DMS 273 (cell line): ENCODE results near the gene TASP1.
"Not testable (repeated sequence)": the region's sequence is repeated elsewhere in the genome, so short reads cannot be mapped to it uniquely, and the experiment has no call there.

ENCODE experiments used
- DNase-seq: peaks from one replicate; lab custom pipeline; 2025; ENCODE audit not compliant: unreplicated experiment; lab: John Stamatoyannopoulos, UW

Gene TASP1, protein sequence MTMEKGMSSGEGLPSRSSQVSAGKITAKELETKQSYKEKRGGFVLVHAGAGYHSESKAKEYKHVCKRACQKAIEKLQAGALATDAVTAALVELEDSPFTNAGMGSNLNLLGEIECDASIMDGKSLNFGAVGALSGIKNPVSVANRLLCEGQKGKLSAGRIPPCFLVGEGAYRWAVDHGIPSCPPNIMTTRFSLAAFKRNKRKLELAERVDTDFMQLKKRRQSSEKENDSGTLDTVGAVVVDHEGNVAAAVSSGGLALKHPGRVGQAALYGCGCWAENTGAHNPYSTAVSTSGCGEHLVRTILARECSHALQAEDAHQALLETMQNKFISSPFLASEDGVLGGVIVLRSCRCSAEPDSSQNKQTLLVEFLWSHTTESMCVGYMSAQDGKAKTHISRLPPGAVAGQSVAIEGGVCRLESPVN

DNA sequence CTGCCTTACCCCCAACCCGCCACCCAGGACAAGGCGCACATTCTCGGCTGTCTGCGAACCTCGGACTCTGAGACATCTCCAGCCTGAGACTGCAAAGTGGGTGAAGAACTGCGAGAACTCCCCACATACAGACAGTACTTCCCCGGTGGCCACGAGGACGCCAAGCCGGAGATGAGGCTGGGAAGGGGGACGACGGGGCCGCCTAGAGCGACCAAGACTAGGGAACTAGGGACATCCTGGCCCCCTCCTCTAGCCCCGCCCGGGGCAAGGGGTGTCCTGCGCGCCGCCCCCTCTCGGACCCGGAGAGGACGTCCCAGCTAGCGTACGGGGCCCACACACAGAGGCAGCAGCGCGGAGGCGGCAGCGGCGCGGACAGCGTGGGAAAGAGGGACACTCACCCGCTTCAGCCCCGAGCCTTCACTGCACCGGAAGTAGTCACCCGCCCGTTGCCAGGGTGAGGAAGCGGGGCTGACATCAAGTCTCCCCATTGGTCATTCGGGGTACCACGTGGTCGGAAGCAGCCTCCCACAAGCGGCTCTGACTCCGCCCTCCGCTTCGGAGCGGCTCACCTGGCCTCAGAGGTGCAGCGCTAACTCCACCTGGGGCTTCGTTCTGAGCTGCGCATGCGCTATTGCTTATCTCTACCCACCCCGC lies at the start of gene TASP1:
Gene TASP1, minus strand, starts transcription at position 437 of the 654 bp plus-strand sequence. CDS start 8,854 bp downstream, outside the sequence.
- peak; percentile 97 for DNase-seq

DNA sequence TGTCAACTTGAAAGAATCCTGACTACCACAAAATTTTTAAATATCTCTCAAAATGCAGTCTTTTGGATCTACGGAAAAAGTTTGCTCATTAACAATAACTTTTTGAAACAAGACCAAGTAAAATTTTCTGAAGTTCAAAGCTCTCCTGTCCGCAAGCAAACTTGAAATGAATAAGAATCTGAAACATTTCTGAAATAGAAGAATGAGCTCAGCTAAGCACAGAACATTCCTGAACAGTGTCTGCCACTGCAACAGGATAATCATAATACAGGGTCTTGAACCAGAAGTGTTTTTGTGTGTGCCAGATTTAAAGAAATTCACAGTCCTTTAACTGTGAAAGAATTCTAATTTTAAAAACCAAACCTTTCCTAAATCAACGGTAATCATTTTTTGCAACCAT lies 49.1 kb upstream of the TASP1 start:
- no peak for DNase-seq

DNA sequence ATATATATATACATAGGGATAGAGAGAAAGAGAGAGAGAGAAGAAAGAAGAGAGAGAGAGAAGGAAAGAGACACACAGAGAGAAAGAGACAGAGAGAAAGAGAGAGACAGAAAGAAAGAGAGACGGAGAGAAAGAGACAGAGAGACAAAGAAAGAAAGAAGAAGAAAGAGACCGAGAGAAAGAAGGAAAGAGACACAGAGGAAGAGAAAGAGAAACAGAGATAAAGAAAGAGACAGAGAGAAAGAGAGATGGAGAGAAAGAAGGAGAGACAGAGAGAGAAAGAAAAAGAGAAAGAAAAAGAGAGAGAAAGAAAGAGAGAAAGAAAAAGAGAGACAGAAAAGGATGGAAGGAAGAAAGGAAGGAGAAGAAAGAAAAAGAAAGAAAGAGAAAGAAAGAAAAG lies 46.9 kb upstream of the TASP1 start:
- no peak for DNase-seq

DNA sequence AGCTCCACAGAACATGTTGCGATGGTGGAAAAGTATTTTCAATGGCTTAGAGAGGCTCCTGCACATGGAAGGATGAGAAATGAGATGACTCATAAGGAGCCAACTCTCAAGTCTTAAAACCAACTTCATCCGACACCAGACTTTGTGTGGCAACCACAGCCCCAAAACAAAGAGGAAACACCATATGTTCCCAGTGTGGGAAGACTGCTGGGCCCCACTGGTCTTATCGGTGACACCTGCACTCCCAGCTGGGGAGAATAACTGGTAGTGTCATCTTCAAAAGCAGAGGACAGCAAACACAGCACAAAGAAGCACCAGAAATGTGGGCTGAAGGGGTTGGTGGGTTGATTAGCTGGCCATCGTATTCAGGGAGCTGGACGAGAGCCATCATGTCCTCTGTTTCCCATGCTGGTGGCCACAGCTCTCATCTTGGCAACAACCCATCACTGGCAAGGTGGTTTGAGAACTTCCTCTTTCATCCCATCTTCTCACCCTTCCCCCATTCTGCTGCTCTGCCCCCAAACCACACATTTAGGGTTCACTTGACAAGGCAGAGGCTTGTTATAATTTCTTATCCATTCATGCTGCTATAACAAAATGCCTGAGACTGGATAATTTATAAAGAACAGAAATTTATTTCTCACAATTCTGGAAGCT lies 46.0 kb upstream of the TASP1 start:
- peak; percentile 80 for DNase-seq

GRCh38 chr20:13683833-13684232 lies 45.1 kb upstream of the TASP1 start:
- DNase-seq = no peak

GRCh38 chr20:13681248-13682125 lies 42.8 kb upstream of the TASP1 start:
- no peak for DNase-seq

GRCh38 chr20:13678944-13679343 lies 40.2 kb upstream of the TASP1 start:
- no peak for DNase-seq

DNA sequence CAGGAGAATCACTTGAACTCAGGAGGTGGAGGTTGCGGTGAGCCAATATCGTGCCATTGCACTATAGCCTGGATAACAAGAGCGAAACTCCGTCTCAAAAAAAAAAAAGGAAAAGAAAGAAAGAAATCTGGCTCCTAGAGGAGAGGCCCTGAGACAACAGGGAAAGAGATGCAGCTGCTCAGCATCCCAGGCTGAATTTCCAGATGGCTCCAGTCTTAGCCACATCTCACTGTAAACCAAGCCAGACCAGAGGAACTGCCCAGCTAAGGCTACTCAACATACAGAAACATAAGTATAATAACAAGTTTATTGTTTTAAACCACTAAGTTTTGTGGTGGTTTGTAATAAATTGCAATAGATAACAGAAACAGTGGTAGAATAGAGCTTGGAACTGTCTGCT lies 38.5 kb upstream of the TASP1 start:
- no peak for DNase-seq

GRCh38 chr20:13676682-13677081 lies 38.0 kb upstream of the TASP1 start:
- DNase-seq = peak; percentile 27

DNA sequence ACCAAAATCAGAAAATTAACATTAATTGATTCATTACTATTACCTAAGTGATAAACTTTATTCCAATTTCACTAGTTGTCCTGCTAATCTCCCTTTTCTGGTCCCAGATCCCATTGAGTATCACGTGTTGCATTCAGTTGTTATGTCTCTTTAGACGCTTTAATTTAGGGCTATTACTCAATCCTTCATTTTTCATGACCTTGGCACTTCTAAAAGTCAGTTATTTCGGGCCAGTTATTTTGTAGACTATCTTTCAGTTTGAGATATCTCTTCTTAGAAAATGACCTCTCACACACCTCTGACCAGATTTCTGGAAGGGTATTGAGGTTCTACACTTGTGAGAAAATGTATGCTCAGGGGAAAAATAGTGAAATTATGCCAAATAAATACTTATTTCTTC lies 34.0 kb upstream of the TASP1 start:
- no peak for DNase-seq

DNA sequence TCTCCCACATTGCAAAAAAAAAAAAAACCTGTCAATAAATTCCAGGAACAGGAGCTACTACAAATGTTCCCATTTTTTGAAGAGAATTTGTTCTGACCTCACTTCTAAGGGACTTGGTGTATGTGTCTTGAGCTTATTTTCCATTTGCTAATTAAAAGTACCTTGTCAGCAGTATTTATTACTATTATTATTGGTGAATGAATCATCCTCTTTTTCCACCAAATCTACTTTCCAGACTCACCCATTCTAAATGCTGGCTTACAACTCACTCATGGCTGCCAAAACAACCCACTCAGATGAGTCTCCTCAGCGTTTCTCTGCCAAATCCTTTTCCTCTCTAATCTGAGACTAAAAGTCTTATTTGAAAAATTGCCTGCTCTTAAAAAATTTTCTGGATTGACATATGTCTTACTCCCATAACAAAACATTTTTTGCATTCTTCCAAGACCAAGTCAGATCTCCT lies 33.2 kb upstream of the TASP1 start:
- no peak for DNase-seq

GRCh38 chr20:13671512-13671911 lies 32.8 kb upstream of the TASP1 start:
- DNase-seq = no peak

GRCh38 chr20:13670160-13670559 lies 31.4 kb upstream of the TASP1 start:
- DNase-seq = no peak

GRCh38 chr20:13665709-13666395 lies 27.1 kb upstream of the TASP1 start:
- no peak for DNase-seq

- no peak for DNase-seq
These were observed 22.4 kb upstream of the TASP1 start for GRCh38 chr20:13661070-13661685.

- no peak for DNase-seq
These were observed 20.6 kb upstream of the TASP1 start for GRCh38 chr20:13659288-13659687.

- DNase-seq = not testable (repeated sequence)
These were observed 19.3 kb upstream of the TASP1 start for GRCh38 chr20:13658060-13658459.

DNA sequence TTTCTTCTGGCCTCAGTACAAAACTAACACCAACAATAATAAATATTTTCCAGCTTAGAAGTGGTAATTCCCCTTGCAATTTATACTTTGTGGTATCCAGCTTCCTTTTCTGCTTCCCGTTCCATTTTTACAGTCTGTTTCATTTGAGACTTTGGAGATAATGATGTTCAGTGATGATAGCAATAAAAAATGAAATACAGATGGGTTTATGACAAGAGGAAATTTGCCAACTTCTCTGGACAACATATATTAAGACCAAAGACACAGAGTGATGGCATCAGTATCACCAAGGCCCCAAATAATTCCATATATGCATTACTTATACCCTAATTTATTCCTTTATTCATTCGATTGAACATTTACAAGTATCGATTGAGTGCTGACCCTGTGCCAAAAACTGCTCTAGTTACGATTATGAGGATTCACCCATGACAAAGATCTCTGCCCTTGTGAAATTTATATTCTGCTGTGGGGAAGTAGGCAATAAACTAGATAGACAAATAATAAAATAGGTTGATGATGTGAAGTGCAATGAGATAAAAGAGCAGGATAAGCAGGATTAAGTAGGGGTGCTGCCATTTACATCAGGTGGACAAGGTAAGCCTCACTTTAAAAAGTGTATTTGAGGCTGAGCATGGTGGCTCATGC lies 18.1 kb upstream of the TASP1 start:
- DNase-seq = no peak

GRCh38 chr20:13654463-13655023 lies 15.8 kb upstream of the TASP1 start:
- DNase-seq = no peak
